LNCAP (cell line): Measurements from ENCODE around the gene CKS1B.

Source experiments
- TF ChIP-seq, protein P1 (sequence below): fragments of 450-650 bp; IDR thresholded peaks from 2 replicates; pipeline ENCODE4 v1.5.1; 2017; ENCODE audit warnings: mild to moderate bottlenecking

Gene CKS1B

DNA sequence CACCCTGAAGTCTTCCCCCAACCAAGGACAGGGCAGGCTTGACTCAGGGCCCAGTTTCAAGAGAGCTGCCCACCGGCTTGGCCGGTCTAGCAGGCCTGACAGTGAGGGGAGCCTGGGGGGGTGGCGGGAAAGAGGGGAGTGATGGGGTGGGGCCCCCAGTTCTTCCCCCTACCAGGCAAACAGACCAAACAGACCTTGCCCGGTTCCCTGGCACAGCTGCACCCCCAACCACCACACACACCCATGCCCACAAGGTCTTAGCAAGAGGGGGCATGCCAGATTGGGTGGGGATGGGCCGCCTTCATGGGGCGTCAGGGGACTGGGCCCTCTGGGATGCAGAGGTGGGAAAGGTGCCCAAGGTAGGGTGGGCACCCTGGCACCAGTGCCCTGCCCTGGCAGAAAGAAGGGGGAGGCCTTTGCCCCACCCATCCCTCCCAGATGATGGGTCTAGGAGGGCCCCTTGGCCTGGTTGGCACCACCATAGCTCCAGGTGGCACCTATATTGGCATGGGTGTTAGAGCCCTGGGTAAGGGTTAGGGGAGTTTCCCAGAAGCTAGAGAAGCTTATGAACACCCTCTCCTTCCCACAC, 37.0 kb downstream of the CKS1B start:
- TF ChIP-seq, protein P1, sequence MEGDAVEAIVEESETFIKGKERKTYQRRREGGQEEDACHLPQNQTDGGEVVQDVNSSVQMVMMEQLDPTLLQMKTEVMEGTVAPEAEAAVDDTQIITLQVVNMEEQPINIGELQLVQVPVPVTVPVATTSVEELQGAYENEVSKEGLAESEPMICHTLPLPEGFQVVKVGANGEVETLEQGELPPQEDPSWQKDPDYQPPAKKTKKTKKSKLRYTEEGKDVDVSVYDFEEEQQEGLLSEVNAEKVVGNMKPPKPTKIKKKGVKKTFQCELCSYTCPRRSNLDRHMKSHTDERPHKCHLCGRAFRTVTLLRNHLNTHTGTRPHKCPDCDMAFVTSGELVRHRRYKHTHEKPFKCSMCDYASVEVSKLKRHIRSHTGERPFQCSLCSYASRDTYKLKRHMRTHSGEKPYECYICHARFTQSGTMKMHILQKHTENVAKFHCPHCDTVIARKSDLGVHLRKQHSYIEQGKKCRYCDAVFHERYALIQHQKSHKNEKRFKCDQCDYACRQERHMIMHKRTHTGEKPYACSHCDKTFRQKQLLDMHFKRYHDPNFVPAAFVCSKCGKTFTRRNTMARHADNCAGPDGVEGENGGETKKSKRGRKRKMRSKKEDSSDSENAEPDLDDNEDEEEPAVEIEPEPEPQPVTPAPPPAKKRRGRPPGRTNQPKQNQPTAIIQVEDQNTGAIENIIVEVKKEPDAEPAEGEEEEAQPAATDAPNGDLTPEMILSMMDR, result no peak

DNA sequence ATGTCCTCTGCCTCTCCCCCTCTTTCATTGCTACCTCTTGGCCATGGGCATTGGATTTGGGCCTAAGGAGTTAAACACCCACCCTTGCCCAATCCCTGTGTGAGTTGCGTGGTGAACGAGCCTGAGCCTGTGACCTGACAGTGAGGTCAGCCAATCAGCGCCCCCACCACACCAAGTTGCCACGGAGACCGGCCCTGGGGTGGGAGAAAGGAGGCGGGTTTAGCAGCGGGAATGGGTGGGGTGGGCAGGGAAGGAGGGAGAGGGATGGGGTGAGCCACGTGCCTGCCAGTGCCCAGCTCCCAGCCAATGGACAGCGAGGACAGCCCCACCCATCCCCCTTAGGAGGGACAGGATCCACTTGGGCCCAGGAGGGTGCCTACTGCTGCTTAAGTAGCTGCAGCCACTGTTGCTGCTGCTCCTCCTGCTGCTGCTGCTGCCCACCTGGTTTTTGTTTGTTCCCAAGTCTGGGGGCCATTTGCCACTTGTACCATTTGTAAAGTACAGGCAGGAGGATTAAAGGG, 37.6 kb downstream of the CKS1B start:
- TF ChIP-seq, protein P1, result no peak

DNA sequence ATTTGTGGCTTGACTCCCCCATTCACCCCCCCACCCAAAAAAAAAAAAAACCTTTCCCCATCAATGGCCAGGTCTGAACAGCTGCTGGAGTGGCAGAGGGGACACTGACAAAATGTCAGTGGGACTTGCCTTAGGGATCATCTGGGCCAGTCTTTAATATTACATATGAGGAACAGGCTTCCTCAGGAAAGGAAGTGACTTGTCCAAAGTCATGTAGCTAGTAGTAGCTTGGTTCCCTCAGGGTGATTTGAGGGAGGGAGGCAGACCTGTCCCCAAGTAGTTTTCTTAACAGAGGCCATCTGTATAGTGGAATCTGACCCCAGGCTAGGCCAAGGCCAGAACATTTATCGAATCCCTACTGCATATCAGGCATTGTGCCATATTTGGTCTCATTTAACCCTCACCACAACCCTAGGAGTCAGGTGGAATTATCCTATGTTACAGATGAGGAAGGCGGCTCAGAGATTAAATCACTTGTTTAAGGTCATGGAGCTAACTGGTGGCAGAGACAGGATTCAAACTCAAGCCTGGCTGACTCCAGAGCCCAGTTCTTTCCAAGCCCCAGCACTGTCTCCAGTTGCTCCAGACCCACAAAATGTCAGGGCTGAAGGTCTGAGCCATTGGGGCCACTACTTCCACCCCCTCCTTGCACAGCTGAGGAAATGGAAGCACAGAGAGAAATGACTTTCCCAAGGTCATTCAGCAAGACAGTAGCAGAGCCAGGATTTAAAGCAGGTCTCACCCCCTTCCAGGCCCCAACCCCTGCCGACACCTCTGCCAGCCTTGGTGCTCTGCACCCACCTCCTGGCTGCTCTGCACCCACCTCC, 38.5 kb downstream of the CKS1B start:
- TF ChIP-seq, protein P1, result no peak

DNA sequence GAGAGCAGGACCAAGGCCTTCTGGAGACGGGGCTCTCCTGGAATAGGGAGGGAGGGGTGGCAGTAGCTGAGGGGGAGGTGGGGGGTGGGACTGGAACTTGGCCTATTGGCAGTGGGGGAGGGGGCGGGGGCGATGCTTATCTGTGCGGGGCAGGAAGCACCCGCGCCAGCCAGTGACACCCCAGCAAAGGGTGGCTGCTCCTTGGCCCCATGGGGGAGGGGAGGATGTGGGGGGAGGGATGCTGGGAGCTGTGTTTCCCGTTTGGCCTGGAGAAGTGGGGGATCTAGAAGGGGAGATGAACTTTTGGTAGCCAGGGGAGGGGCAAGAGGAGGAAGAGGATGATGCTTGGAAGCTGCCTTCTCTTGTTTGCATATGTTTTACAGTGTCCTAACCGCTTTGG, 39.2 kb downstream of the CKS1B start:
- TF ChIP-seq, protein P1, result no peak

DNA sequence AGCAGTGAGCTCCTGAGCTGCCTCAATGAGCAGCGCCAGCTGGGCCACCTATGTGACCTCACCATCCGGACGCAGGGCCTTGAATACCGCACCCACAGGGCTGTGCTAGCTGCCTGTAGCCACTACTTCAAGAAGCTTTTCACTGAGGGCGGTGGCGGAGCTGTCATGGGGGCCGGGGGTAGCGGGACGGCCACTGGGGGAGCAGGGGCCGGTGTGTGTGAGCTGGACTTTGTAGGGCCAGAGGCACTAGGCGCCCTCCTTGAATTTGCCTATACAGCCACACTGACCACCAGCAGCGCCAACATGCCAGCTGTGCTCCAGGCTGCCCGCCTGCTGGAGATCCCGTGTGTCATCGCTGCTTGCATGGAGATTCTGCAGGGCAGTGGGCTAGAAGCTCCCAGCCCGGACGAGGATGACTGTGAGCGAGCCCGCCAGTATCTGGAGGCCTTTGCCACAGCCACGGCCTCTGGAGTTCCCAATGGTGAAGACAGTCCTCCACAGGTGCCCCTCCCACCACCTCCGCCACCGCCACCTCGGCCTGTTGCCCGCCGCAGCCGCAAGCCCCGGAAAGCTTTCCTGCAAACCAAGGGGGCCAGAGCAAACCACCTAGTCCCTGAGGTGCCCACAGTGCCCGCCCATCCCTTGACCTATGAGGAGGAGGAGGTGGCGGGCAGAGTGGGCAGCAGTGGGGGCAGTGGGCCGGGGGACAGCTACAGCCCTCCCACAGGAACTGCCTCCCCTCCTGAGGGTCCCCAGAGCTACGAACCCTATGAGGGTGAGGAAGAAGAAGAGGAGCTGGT, 40.4 kb downstream of the CKS1B start:
- TF ChIP-seq, protein P1, result no peak

DNA sequence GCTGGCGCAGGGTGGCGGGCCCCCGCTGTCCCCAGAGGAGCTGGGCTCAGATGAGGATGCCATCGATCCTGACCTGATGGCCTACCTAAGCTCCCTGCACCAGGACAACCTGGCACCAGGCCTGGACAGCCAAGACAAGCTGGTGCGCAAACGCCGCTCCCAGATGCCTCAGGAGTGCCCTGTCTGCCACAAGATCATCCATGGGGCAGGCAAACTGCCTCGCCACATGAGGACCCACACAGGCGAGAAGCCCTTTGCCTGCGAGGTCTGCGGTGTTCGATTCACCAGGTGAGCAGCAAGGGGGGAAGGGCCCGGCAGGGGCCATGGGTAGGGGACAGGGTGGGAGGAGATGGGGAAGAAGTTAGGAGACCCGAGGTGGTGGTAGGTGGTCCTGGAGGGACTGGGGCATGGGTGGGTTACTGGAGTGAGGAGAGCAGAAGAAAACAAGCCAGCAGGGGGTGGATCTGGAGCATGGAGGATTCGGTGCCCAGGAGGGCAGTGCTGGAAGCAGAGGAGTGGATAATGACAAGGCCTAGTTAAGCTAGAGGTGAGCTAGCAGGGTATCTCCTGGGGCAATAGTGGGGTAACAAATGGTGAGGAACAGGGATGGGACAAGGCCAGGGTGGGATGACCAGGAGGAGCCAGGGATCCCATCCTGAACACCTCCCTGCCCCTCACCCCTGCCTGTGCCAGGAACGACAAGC, 41.2 kb downstream of the CKS1B start:
- TF ChIP-seq, protein P1, result no peak
